Activated gamma-delta T cell (primary cell): ENCODE results near the gene TMEM63B.

ENCODE experiments used
- DNase-seq: peaks from one replicate; lab custom pipeline; 2025; lab: John Stamatoyannopoulos, UW

TMEM63B gene

DNA sequence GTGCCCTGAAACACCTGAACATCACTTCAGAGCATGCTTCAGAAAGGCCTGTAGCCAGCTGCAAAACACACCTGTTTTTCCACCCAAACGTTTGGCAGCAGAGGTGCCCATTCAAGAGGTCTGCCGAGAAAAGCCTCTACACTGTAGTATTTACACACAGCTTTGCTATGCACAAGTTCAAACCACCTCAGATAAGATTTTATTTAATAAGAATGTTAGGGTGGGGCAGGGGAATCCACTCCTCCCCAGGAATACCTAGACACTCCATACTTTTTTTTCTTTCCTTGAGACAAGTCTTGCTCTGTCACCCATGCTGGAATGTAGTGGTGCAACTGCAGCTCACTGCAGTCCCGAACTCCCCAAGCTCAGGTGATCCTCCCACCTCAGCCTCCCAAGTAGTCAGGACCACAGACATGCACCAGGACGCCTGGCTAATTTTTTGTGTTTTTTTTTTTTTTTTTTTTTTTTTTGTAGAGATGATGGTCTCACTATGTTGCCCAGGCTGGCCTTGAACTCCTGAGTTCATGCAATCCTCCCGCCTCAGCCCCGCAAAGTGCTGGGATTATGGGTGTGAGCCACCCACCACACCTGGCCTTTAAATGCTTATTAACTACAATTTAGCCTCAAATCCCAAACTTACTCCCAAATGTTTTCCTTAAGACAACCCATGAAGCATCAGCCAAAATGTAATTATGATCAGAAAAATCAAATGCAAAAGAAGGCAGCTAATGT lies 9.8 kb upstream of the TMEM63B start:
- no peak for DNase-seq

DNA sequence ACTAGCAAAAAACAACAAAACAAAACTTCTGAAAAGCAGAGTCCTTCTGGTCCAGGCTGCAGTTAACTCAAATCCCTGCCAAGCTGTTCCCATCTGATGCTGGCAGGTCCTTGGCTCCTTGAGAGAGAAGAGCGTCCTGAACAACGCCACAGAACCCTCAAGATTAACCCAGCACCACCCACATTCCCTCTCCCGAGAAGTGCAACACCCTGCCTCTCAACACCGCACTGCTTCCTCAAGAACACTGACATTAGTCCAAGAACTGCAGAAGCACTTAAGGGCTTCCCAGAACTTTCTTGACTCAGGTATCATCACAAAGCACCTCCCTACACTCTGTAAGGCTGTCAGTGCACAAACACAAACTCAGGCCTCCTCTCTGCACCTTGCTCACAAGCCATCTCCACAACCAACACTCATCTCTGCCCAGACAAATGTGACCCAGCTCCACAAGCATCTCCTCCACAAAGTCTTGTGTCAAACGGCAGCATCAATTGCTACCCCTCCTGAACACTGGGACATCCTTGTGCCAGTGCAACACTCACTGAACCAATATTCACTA lies 7.6 kb upstream of the TMEM63B start:
- no peak for DNase-seq

GRCh38 chr6:44120692-44121443 lies 6.5 kb upstream of the TMEM63B start:
- DNase-seq, result no peak

DNA sequence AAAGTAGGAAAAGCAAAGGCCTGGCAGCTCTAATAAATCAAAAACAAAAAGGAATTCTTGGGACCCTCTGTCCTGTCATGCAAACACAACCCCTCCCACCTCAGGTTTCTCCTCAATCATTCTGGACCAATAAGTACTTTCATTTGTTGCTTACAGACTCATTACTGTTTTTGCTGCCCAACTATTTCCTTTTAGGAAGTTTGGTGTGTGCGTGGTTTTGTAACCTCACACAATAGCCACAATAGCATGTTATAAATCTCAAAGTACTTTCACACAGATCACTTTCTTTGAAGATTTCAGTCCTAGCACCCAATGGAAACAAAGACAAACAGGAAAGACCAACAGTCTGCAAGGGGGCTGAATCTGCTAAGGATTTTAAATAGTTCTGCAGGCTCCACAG lies 4.6 kb upstream of the TMEM63B start:
- no peak for DNase-seq

- no peak for DNase-seq
Measured at GRCh38 chr6:44123544-44123943, 3.8 kb upstream of the TMEM63B start.

DNA sequence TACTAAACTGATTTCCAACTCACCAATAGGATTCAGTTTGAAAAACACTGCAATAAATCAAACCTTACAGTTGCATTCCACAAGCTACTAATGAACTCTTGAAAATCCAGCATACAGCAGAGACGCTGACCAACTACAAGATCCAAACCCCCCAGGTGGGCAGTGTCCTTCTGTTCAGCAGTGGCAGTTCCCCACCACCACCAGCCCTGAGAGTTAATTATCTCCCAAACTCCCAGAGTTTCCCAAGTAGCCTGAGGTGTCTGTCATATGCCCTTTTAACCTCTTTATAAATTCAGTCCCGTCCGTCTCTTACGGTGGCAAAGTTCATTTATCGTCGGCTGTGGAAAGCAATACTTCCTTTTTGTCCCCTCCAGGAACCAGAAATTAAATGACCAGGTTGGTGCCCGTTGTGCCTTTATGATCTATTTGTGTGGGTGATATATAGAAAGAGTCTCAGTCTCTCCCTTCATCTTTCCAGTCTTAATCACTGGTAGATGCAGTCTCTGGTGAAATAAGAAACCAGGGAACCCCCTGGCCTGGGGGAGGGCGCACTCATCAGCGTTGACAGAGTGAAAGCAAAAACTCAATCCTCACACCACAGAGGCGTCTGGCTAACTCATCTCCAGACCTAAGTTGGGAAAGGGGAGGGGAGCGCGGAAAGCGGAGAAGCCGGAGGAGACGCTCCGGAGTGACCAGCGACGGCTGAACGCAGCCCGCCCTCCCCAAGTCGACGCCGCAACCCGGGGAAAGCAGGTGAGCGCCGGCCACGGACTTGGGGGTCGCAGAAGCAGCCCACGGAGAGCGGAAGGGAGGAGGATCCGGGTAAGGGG lies 819 bp upstream of the TMEM63B start:
- DNase-seq, result no peak

DNA sequence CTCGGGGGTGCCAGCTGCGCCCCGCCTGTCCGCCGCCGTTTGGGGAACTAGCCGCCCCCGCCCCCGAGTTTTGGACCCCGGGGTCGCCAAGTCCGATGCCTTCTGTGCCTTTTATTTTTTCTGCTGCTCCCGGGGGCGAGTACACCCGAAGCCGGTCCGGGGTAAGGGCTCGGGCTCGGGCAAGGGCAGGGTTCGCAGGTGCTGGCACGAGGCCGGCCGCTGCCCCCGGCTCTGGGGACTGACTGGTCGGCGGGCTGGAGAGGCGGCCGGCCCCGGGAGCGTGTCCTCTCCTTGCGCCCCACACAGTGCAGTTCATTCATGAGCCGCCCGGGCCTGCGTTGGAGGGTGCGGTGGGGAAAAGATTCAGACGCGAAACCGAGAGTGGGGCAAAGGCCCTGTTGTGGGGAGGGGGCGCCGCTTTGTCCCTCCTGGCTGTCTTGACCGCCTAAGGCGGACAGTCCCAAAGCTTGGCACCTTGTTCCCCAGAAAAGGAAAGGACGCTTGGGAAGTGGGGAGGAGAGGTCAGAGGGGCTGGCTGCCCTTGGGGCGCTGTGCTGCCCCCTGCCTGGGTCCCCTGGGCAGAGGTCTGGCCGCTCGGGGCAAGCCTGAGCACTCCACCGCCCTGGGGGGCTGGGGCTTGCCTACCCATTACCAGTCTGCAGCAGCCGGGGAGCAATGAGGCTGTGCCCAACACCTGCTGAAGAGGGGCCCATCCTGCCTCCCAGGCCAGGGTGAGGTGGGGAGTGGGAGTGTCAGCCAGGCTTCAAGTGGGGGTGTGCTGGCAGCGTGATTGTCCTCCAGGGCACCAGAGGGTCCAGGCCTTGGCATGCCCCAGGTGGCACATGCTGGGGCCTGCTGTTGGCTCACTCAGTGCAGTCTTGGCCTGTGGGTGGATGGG lies 915 bp downstream of the TMEM63B start:
- DNase-seq, result no peak

GRCh38 chr6:44129841-44130322 lies 2.5 kb downstream of the TMEM63B start:
- no peak for DNase-seq

GRCh38 chr6:44131892-44132291 lies 4.5 kb downstream of the TMEM63B start:
- no peak for DNase-seq

DNA sequence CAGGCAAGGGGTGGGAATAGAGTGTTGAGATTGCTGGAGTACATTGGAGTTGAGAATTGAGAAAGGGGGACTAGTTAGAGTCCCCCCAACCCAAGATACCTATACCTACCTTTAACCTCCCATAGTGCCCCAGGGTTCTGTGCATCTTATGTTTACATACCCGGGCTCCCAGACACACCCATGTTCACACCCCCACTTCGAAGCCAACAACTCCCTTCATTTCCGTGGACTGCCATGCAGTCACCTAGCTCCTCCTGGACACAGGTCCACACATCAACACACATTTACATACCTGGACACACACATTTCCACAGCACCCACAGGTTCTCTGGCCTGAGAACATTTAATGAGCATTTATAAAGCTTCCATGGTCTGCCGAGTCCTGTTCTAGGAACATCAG lies 5.1 kb downstream of the TMEM63B start:
- no peak for DNase-seq

DNA sequence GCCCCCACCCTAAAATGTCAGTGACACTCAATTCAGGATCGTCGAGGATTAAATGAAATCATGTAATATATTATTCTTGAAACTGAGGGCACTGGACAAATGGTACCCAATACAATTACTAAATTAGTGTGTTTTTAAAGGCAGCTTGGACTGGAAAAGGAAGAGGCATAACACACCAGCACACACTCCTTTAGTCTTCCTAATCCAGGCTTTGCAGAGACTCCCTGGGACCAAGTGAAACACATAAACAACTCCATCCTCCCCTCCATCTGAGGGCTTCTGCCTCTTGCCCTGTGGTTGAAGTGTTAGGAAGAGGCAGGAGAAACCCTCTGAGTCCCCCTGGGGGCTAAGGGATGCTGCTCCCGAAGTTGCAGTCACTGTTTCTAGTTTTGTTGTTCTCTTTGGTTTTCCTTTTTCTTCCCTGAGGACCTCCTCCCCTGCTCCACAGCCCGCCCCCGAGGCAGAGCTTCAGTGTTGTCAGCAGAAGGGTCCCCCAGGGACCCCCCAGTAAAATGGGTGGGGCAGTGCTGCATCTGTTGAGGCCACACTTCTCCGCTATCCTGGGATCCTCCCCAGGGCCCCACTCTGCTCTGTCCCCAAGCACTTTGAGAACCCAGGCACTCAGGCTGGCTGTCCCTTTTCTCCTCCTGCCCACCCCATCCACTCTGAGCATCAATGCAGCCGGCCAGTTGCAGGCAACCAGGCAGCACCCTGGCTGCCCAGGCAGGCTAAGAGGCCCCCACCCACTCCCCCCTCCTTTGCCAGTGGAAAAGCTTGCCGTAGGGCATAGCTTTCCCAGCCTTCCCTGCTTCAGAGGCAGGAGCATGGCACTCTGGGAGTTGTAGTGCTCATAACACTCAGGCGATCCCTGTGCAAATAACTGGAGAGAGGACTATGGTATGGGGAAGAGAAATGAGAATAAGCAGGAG lies 5.9 kb downstream of the TMEM63B start:
- DNase-seq, result no peak

DNA sequence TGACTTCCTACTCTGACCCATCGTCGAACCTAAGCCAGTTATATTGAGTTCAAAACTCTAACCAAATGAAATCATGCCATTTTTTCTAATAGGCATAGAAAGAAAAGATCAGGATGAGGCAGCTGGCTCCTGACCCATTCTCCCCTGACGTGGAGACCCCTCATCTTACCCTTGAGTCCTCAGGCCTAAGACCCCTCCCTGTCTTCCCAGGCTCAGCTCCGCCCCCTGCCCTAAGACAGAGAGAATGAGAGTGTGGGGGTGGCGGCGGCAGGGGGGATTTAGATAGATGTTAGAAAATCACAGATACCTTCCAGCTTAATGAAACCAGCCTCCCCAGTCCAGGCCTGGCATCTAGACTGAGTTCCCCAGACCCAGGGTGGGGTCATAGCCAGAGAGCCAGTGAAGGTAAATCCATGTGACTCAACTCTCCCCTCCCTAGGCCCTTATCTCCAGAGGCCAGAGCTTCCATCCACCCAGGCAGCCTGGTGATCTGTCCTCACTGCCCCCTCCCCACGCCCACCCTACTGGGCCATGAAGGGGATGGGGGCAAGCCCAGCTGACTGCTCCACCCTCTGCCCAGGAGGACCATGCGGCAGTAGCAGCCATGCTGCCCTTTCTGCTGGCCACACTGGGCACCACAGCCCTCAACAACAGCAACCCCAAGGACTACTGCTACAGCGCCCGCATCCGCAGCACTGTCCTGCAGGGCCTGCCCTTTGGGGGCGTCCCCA lies 6.8 kb downstream of the TMEM63B start:
- no peak for DNase-seq

DNA sequence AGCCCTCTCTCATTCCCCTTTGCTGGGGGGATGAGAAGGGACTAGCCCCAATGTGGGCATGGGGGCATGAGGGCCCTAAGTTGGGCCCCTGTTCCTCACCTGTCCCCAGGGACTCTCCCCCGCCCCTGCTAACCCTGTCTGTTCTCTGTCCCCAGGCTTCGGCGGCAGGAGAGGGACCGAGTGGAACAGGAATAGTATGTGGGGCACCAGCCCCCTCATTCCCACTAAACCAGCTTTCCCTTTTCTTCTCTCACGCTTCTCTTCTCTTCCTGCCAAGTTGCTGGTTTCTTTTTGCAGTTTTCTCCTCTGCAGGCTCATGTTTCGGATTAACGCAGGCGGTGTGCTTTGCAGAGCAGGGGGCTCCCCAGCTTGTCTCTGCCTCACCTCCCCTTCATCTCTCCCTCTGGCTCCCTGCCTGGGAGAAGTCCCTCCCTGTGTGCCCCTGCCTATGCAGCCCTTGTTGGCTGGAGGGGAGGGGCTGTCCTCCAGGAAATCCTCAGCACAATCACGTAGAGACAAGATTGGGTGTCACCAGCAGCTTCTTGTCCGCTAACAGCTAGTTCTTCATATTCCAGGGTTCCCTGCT lies 7.9 kb downstream of the TMEM63B start:
- no peak for DNase-seq

DNA sequence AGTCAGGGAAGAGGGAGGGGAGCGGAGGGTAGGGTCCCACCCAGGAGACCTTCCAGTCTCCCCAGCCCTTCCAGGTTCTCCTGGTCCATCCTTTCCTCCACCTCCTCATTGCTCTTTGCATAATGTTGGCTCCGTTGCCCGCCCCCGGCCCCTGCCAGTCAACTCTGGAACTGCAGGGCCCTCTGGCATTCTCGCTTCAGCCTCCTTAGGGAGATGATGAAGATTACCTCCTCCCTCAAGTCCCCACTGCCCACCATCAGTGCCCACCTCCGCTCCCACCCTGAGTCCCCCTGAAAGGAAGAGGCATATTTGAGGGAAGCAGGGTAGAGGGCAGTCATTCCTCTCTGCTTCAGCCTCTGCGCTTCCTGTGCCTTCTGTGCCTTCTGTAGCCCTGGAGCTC lies 8.5 kb downstream of the TMEM63B start:
- no peak for DNase-seq

DNA sequence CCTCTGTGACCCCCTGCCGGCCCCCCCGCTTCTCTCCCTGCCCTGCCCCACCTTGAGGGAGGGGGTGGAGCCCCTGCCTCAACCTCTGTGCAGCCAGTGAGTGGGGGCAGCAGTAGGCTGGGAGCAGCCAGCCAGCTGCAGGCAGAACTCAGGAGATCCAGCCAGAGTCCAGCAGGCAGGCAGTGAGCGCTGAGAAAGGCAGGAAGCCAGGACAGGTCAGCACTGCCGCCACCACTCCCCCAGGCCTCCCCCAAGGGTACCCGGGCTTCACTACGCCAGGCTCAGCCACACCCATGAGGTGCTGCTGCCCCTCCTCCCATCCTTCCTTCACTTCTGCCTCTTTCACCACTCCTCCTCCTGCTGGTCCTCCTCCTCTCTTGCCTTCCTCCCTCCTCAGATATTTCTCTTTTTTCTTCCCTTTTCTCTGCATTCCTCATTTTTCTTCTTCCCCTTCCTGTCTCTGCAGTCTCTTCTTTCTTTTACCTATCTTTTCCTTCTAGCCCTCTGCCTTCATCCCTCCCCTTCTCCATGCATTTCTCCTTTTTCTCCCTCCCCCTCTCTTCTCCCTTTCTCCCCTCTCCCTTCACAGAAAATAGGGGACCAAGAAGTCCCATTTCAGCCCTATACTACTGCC lies 11.5 kb downstream of the TMEM63B start:
- DNase-seq, result no peak

DNA sequence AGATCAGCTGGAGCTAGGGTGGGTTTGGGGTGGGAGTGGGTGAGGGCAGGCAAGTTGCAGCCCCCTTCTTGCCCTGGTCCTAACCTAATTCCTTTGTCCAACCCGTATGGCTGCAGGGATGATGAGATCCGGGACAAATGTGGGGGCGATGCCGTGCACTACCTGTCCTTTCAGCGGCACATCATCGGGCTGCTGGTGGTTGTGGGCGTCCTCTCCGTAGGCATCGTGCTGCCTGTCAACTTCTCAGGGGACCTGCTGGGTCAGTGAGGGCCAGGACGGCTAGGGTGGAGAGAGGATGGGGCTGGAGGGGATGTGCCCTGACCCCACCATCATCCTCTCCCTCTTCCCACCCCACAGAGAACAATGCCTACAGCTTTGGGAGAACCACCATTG lies 12.0 kb downstream of the TMEM63B start:
- DNase-seq, result no peak

GRCh38 chr6:44142835-44143234 lies 15.5 kb downstream of the TMEM63B start:
- DNase-seq, result no peak

DNA sequence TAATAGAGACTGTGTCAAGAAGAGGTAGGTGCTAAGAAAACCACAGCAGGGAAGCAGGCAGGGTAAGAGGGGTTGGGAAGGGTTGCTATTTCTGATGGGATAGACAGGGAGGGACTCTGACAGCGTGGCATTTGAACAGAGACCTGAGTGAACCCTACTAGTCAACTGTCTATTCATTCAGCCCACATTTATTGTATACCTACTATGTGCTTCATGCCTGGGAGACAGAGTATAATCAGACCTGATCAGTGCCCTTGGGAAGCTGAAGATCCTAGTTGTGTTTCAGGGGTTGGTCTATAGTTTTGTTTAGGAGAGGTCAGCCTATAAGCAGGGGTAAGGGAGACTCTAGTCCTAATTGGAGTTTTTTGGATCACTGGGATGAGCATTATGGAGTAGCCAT lies 16.4 kb downstream of the TMEM63B start:
- DNase-seq, result no peak
